Kidney epithelial cell (primary cell): ENCODE results near the gene PLEKHG5. TPM values are rescaled to one million over a fixed set of nuclear protein-coding genes. Genes with fewer than 3 reads are reported as not detected.

Source experiments
- DNase-seq: peaks from one replicate; pipeline ENCODE4 v3.0.0-alpha.2; 2010; ENCODE audit warnings: low read depth
- H3K27me3 ChIP-seq: 2 replicates; pipeline ENCODE4 v1.6.0; 2011; ENCODE audit warnings: low read length; ENCODE audit not compliant: control insufficient read depth, insufficient read depth
- H3K36me3 ChIP-seq: 2 replicates; pipeline ENCODE4 v1.5.1; 2011; ENCODE audit warnings: low read length; ENCODE audit not compliant: control insufficient read depth, insufficient read depth
- H3K4me3 ChIP-seq: 2 replicates; pipeline ENCODE4 v1.5.1; 2011; ENCODE audit warnings: low read depth, mild to moderate bottlenecking, control low read depth, low read length
- CTCF ChIP-seq: IDR thresholded peaks from 2 replicates; pipeline ENCODE4 v1.5.1; 2011; ENCODE audit warnings: mild to moderate bottlenecking, moderate library complexity, low read length, control low read depth, inconsistent platforms; ENCODE audit not compliant: insufficient read depth, poor library complexity, severe bottlenecking
- total RNA-seq: library from RNA; depleted of rRNA; stranded (reverse); fragments of >200 nt; gene quantifications from 2 replicates; pipeline ENCODE4 v1.2.3, GENCODE V29; 2015

Gene PLEKHG5
- total RNA-seq, 1 donor from 2014 or later: 26.4 TPM

GRCh38 chr1:6463120-6463412 lies 28.4 kb downstream of the PLEKHG5 start:
- H3K27me3 ChIP-seq: peaks cover 8% of the 10 kb centered on the region
- no peak for DNase-seq
- H3K36me3 ChIP-seq: peaks cover 1% of the 10 kb centered on the region
- H3K4me3 ChIP-seq: no peak overlapping the region
- no peak for TF ChIP-seq CTCF

GRCh38 chr1:6462412-6463119 lies 28.9 kb downstream of the PLEKHG5 start:
- no peak overlapping the region for H3K4me3 ChIP-seq
- no peak for TF ChIP-seq CTCF
- no peak for DNase-seq
- H3K36me3 ChIP-seq: peaks cover 1% of the 10 kb centered on the region
- H3K27me3 ChIP-seq: peaks cover 8% of the 10 kb centered on the region

- H3K27me3 ChIP-seq: peaks cover 9% of the 10 kb centered on the region
- no peak for TF ChIP-seq CTCF
- H3K4me3 ChIP-seq: no peak overlapping the region
- H3K36me3 ChIP-seq: peaks cover 1% of the 10 kb centered on the region
- no peak for DNase-seq
Measured at GRCh38 chr1:6461538-6462411, 29.7 kb downstream of the PLEKHG5 start.

- H3K27me3 ChIP-seq: peaks cover 15% of the 10 kb centered on the region
- H3K4me3 ChIP-seq: no peak overlapping the region
- H3K36me3 ChIP-seq: peaks cover 1% of the 10 kb centered on the region
- TF ChIP-seq CTCF: no peak
- DNase-seq: no peak
Measured at GRCh38 chr1:6461051-6461530, 30.4 kb downstream of the PLEKHG5 start.

GRCh38 chr1:6460301-6461050 lies 31.0 kb downstream of the PLEKHG5 start:
- Histone ChIP-seq H3K36me3 (peaks cover 1% of the 10 kb centered on the region), H3K4me3 (no peak overlapping the region), H3K27me3 (peaks cover 19% of the 10 kb centered on the region)
- no peak for TF ChIP-seq CTCF
- no peak for DNase-seq
